Thymus (tissue), 11 donors: ENCODE results near the gene RUFY3. TPM values are rescaled to one million over a fixed set of nuclear protein-coding genes. Genes with fewer than 3 reads are reported as not detected.

Experiments
- DNase-seq, 9 donors: peaks; one replicate each; pipeline ENCODE4 v3.0.0-alpha.2; 2013; ENCODE audit warnings: low spot score in 9 of 9, low read depth in 6 of 9, missing footprints in 1 of 9
- H3K27ac ChIP-seq, 2 donors: one replicate each; pipeline ENCODE4 v1.5.1; 2013; ENCODE audit warnings: control low read depth in 1 of 2, low read depth in 1 of 2, low read length in 1 of 2, mild to moderate bottlenecking in 1 of 2, moderate library complexity in 1 of 2
- H3K27me3 ChIP-seq, 2 donors: one replicate each; pipeline ENCODE4 v1.5.1; 2013; ENCODE audit warnings: low read length in 1 of 2; ENCODE audit not compliant: control insufficient read depth in 2 of 2, insufficient read depth in 1 of 2
- H3K36me3 ChIP-seq, 2 donors: one replicate each; pipeline ENCODE4 v1.5.1; 2013; ENCODE audit warnings: low read length in 1 of 2, mild to moderate bottlenecking in 1 of 2, moderate library complexity in 1 of 2; ENCODE audit not compliant: control insufficient read depth in 2 of 2, insufficient read depth in 2 of 2
- H3K4me1 ChIP-seq, 2 donors: one replicate each; pipeline ENCODE4 v1.5.1; 2013; ENCODE audit warnings: low read length in 2 of 2; ENCODE audit not compliant: control insufficient read depth in 2 of 2, insufficient read depth in 2 of 2
- H3K4me3 ChIP-seq, 2 donors: one replicate each; pipeline ENCODE4 v1.5.1; 2013; ENCODE audit warnings: low read length in 2 of 2, control low read depth in 1 of 2, mild to moderate bottlenecking in 1 of 2
- H3K9me3 ChIP-seq, 2 donors: one replicate each; pipeline ENCODE4 v1.5.1; 2013; ENCODE audit warnings: low read length in 1 of 2, mild to moderate bottlenecking in 1 of 2; ENCODE audit not compliant: control insufficient read depth in 2 of 2, insufficient read depth in 1 of 2
- WGBS: extraction: QIAGEN DNeasy Blood & Tissue Kit; methylation state at CpG from one replicate; pipeline ENCODE4 v1.1.7; 2013; 5-methylcytosine and 5-hydroxymethylcytosine counted together
- polyA plus RNA-seq: library from polyadenylated mRNA; stranded (reverse); fragments of 200-250 nt; gene quantifications from one replicate; pipeline ENCODE4 v1.2.3, GENCODE V29; 2013
- total RNA-seq: library from RNA; stranded (reverse); fragments of 120-200 nt; gene quantifications from one replicate; pipeline ENCODE4 v1.2.4, GENCODE V29; 2013
- donor health status: healthy.

The RUFY3 gene
- total and polyA plus RNA-seq, 2 donors: 37.3 to 75.3 TPM

- H3K36me3 ChIP-seq: no peaks in the 10 kb centered on the region
- 79% methylated on average over 3 of the region's 3 CpGs for WGBS
- H3K4me3 ChIP-seq: no peak overlapping the region
- H3K4me1 ChIP-seq: peaks cover 19 to 47% of the 10 kb centered on the region in 2 donors
- H3K27me3 ChIP-seq: no peaks in the 10 kb centered on the region
- H3K27ac ChIP-seq: peak overlapping the region in 1 of 2 donors; percentile 33
- no peaks in the 10 kb centered on the region for H3K9me3 ChIP-seq
- no peak for DNase-seq
These were observed 9.6 kb upstream of the RUFY3 start for GRCh38 chr4:70712150-70712549.

DNA sequence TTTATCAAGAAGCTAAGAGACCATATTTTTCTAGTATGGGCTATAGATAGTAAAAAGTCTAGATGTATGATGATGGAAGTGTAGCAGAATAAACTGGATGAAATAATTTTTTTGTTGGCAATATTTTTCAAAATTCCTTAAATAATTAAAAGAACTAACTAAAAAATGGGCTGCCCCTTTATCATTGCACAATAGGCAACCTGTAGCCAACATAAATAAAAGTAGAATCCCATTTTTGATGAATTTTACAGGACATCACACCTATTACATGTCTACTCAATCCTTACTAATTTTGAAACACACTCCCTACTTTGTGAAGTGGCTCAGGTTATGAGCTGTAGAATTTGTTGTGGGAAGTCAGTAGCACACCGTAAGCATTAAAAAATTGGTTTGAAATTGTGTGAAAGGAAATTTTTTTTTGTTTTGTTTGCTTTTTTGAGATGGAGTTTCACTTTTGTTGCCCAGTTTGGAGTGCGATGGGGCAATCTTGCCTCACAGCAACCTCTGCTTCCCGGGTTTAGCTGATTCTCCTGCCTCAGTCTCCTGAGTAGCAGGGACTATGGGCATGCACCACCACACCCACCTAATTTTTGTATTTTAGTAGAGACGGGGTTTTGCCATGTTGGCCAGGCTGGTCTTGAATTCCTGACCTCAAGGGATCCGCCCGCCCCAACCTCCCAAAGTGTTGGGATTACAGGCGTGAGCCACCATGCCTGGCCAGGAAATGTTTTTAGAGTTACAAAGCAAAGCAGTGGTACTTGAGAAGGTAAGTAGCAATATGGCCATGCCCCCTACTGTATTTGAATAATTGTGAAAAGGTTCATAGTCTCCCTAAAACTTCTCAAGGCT, 8.9 kb upstream of the RUFY3 start:
- no peak for DNase-seq
- WGBS: 89% methylated on average over 7 of the region's 7 CpGs
- peak overlapping the region; percentile 1 to 61 for H3K27ac ChIP-seq
- H3K9me3 ChIP-seq: no peaks in the 10 kb centered on the region
- H3K4me3 ChIP-seq: no peak overlapping the region
- peaks cover 17 to 42% of the 10 kb centered on the region in 2 donors for H3K4me1 ChIP-seq
- H3K36me3 ChIP-seq: no peaks in the 10 kb centered on the region
- H3K27me3 ChIP-seq: no peaks in the 10 kb centered on the region

DNA sequence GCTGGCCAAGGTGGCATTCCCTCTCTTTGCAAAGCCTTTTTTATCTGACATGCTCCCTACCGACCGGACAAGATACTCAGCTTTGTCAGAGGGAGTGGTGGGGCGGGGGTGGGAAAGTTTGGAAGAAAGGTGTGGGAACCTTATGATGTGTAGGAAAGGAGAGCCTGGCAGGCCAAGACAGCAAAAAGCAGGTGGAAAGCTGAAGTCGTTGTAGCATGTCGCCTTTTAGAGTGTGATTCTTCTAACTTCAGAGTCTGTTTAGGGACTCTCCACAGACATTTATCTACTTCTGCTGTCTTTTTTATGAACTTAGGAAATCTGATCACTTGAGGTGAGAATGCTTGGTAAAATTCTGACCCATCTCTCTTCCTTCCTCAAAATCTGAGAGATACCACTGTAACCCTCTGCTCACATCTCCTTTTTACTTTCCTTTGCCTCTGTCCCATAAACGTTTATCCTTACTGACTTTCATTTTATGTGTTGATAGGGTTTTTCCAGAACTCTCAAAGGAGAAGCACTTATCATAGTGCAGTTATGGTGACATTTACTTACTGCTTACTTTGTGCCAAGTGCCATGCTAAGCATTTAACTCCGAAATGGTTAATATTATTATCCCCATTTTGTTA, 8.2 kb upstream of the RUFY3 start:
- DNase-seq: peak in 1 of 9 donors; percentile 48
- no peaks in the 10 kb centered on the region for H3K27me3 ChIP-seq
- no peaks in the 10 kb centered on the region for H3K9me3 ChIP-seq
- H3K4me3 ChIP-seq: no peak overlapping the region
- H3K36me3 ChIP-seq: no peaks in the 10 kb centered on the region
- peaks cover 17 to 37% of the 10 kb centered on the region in 2 donors for H3K4me1 ChIP-seq
- WGBS: 45% methylated on average over 7 of the region's 7 CpGs
- H3K27ac ChIP-seq: peak overlapping the region; percentile 1 to 61

- DNase-seq: no peak
- no peaks in the 10 kb centered on the region for H3K27me3 ChIP-seq
- H3K4me3 ChIP-seq: no peak overlapping the region
- H3K4me1 ChIP-seq: peaks cover 17 to 32% of the 10 kb centered on the region in 2 donors
- H3K9me3 ChIP-seq: no peaks in the 10 kb centered on the region
- WGBS: 95% methylated on average over 5 of the region's 5 CpGs
- peak overlapping the region in 1 of 2 donors; percentile 61 for H3K27ac ChIP-seq
- H3K36me3 ChIP-seq: no peaks in the 10 kb centered on the region
These were observed 7.5 kb upstream of the RUFY3 start for GRCh38 chr4:70714079-70714887.

DNA sequence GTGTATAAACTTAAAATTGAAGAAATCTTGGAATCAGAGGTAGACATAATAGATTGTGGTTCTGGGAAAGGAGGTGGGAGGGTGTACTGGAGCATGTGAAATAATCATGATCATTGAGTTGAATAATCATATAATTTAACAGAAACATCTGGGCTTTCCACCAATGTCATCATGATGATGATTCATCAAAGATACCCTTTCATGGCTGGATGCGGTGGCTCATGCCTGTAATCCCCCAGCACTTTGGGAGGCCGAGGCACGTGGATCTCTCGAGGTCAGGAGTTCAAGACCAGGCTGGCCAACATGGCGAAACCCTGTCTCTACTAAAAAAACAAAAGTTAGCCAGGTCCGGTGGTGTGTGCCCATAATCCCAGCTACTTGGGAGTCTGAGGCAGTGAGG, 6.7 kb upstream of the RUFY3 start:
- Histone ChIP-seq H3K4me1 (peaks cover 12 to 25% of the 10 kb centered on the region in 2 donors), H3K27ac (no peak overlapping the region), H3K27me3 (no peaks in the 10 kb centered on the region), H3K36me3 (no peaks in the 10 kb centered on the region), H3K9me3 (no peaks in the 10 kb centered on the region), H3K4me3 (no peak overlapping the region)
- DNase-seq: no peak
- WGBS: 97% methylated on average over 6 of the region's 6 CpGs

- H3K9me3 ChIP-seq: no peaks in the 10 kb centered on the region
- no peak for DNase-seq
- no peaks in the 10 kb centered on the region for H3K36me3 ChIP-seq
- H3K27ac ChIP-seq: no peak overlapping the region
- no peak overlapping the region for H3K4me3 ChIP-seq
- H3K27me3 ChIP-seq: no peaks in the 10 kb centered on the region
- WGBS: 96% methylated on average over 13 of the region's 13 CpGs
- peaks cover 10 to 17% of the 10 kb centered on the region in 2 donors for H3K4me1 ChIP-seq
These were observed 2.8 kb upstream of the RUFY3 start for GRCh38 chr4:70718811-70719604.

- WGBS: 44% methylated on average over 7 of the region's 7 CpGs
- Histone ChIP-seq H3K27ac (peak overlapping the region; percentile 64 to 73), H3K36me3 (no peaks in the 10 kb centered on the region), H3K9me3 (no peaks in the 10 kb centered on the region), H3K4me1 (peaks cover 10 to 13% of the 10 kb centered on the region in 2 donors), H3K27me3 (no peaks in the 10 kb centered on the region), H3K4me3 (peak overlapping the region in 1 of 2 donors; percentile 0)
- peak in 3 of 9 donors; percentile 48 to 73 (median 50) for DNase-seq
These were observed 531 bp downstream of the RUFY3 start for GRCh38 chr4:70722199-70722791.

DNA sequence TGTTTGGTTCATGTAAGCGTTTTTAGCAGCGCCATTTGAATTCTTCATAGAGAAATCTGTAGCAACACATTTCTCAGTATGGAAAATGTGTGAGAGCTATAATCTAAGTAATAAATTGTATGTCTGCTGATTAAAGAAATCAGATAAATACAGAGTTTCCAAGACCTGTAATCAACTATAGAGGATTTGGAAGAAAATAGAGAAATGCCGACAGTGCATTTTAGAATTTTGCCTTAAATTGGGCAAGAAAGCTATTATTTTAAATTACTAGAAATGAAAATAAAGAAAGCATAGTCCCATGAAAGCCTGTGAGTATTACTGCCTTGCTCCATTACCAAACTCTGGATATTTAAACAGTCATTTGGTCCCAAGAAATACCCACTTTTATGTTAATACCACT, 2.7 kb downstream of the RUFY3 start:
- WGBS: 97% methylated on average over 3 of the region's 3 CpGs
- no peak for DNase-seq
- H3K9me3 ChIP-seq: no peaks in the 10 kb centered on the region
- H3K27me3 ChIP-seq: no peaks in the 10 kb centered on the region
- no peak overlapping the region for H3K4me3 ChIP-seq
- H3K4me1 ChIP-seq: peaks cover 10 to 13% of the 10 kb centered on the region in 2 donors
- no peaks in the 10 kb centered on the region for H3K36me3 ChIP-seq
- H3K27ac ChIP-seq: no peak overlapping the region
